Coronary artery (tissue), 2 donors: ENCODE data around the gene APOC4.
"Not testable (repeated sequence)": the region's sequence is repeated elsewhere in the genome, so short reads cannot be mapped to it uniquely, and the experiment has no call there.

ENCODE experiments used
- DNase-seq: peaks from one replicate; pipeline ENCODE4 v3.0.0-alpha.2; 2017; ENCODE audit warnings: low spot score
- H3K27ac ChIP-seq, 2 donors: fragments of 200-600 bp; sonication (generic); one replicate each; pipeline ENCODE4 v1.5.1; 2016 to 2019
- H3K4me3 ChIP-seq: fragments of 200-600 bp; sonication (generic); 2 replicates; pipeline ENCODE4 v1.5.1; 2016; ENCODE audit warnings: mild to moderate bottlenecking, moderate library complexity
- TF ChIP-seq, protein P1 (sequence below): fragments of 200-600 bp; sonication (generic); IDR thresholded peaks from one replicate; pipeline ENCODE4 v1.5.1; 2019; ENCODE audit warnings: antibody characterized with exemption

APOC4 gene

GRCh38 chr19:44925114-44925891 lies 16.7 kb upstream of the APOC4 start:
- TF ChIP-seq, protein P1, sequence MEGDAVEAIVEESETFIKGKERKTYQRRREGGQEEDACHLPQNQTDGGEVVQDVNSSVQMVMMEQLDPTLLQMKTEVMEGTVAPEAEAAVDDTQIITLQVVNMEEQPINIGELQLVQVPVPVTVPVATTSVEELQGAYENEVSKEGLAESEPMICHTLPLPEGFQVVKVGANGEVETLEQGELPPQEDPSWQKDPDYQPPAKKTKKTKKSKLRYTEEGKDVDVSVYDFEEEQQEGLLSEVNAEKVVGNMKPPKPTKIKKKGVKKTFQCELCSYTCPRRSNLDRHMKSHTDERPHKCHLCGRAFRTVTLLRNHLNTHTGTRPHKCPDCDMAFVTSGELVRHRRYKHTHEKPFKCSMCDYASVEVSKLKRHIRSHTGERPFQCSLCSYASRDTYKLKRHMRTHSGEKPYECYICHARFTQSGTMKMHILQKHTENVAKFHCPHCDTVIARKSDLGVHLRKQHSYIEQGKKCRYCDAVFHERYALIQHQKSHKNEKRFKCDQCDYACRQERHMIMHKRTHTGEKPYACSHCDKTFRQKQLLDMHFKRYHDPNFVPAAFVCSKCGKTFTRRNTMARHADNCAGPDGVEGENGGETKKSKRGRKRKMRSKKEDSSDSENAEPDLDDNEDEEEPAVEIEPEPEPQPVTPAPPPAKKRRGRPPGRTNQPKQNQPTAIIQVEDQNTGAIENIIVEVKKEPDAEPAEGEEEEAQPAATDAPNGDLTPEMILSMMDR: no peak
- DNase-seq: no peak
- Histone ChIP-seq H3K4me3 (no peak overlapping the region), H3K27ac (peak overlapping the region in 1 of 2 donors; percentile 38)

GRCh38 chr19:44926245-44927077 lies 15.6 kb upstream of the APOC4 start:
- not testable (repeated sequence) for DNase-seq
- peak overlapping the region in 1 of 2 donors; percentile 22 for H3K27ac ChIP-seq
- H3K4me3 ChIP-seq: peak overlapping the region; percentile 59

GRCh38 chr19:44927746-44928145 lies 14.3 kb upstream of the APOC4 start:
- H3K27ac ChIP-seq: peak overlapping the region in 1 of 2 donors; percentile 22
- TF ChIP-seq, protein P1: no peak
- DNase-seq: no peak
- no peak overlapping the region for H3K4me3 ChIP-seq

DNA sequence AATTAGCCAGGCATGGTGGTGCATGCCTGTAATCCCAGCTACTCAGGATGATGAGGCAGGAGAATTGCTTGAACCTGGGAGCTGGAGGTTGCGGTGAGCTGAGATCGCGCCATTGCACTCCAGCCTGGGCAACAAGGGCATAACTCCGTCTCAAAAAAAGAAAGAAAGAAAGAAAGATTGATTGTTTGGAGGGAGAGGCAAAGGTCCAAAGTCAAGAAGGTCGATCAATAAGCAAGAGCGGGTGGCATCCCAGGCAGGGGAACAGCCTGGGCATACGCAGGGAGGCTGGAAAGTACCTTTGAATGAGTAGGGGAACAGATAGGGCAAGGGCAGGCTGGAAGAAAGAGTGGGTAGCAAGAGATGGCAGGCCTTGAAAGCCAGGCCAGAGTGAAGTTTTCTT lies 11.9 kb upstream of the APOC4 start:
- Histone ChIP-seq H3K27ac (no peak overlapping the region), H3K4me3 (no peak overlapping the region)
- no peak for DNase-seq
- TF ChIP-seq, protein P1: no peak

GRCh38 chr19:44931541-44931940 lies 10.5 kb upstream of the APOC4 start:
- H3K4me3 ChIP-seq: no peak overlapping the region
- no peak for DNase-seq
- H3K27ac ChIP-seq: no peak overlapping the region
- TF ChIP-seq, protein P1: no peak

DNA sequence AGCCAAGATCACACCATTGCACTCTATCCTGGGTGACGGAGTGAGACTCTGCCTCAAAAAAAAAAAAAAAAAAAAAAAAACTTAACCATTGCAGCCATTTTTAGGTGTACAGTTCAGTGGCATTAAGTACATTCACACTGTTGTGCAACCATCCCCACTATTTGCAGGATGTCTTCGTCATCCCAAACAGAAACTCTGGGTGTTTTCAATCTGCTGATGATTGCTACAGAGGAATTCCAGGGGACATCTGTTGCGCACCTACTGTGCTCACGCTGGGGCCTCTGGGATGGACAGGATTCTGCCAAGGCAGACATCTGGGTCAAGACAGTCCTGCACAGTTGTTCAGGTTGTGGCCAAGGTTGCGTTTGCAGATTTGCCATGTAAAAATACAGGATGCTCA lies 2.4 kb upstream of the APOC4 start:
- DNase-seq: no peak
- TF ChIP-seq, protein P1: no peak
- H3K4me3 ChIP-seq: no peak overlapping the region

GRCh38 chr19:44943801-44944249 lies 1.8 kb downstream of the APOC4 start:
- no peak overlapping the region for H3K4me3 ChIP-seq
- no peak overlapping the region for H3K27ac ChIP-seq
- TF ChIP-seq, protein P1: no peak
- no peak for DNase-seq

More for the DNA sequence above, 2.4 kb upstream of the APOC4 start:
- no peak overlapping the region for H3K27ac ChIP-seq
